Left forelimb (tissue), 1 donor: Measurements from ENCODE around the gene MUC4.
"Not testable (repeated sequence)": the region's sequence is repeated elsewhere in the genome, so short reads cannot be mapped to it uniquely, and the experiment has no call there.

ENCODE experiments used
- DNase-seq: peaks from one replicate; pipeline ENCODE4 v3.0.0-alpha.2; 2018; ENCODE audit warnings: low spot score

MUC4 gene

GRCh38 chr3:195781236-195781635, 30.5 kb downstream of the MUC4 start:
- DNase-seq, result not testable (repeated sequence)

GRCh38 chr3:195777975-195778374, 33.8 kb downstream of the MUC4 start:
- DNase-seq, result no peak

- peak; percentile 65 for DNase-seq
Observed at GRCh38 chr3:195774917-195775316, 36.8 kb downstream of the MUC4 start.

DNA sequence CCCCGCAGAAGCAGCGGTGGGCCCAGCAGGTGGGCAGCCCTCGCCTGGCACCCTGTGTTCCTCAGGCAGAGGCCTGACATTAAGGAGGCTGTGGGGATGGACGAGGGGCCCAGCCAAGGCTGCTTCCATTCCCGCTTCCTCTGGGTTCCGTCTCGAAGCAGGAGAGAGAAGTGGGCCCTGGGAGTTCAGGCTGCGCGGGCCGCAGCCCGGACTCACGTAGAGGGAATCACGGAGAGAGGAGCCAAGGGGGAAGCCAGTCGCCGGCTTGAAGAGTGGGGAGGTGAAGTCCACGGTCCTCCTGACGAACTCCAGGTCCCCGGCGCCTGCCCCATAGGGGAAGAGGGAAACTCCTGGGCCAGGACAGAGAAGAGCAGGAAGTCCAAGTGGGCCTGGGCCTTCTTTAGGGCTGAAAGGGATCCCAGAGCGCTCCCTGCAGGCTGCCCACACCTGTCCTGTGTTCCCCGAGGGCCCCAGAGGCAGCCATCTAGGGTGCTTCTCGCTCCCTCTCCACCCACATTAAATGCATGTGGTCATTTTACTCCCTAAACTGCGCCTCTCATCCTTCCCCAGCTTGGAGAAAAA, 37.7 kb downstream of the MUC4 start:
- DNase-seq, result peak; percentile 18

GRCh38 chr3:195771646-195772300, 40.0 kb downstream of the MUC4 start:
- peak; percentile 33 for DNase-seq

GRCh38 chr3:195770841-195771645, 40.7 kb downstream of the MUC4 start:
- peak; percentile 44 for DNase-seq

GRCh38 chr3:195770081-195770840, 41.5 kb downstream of the MUC4 start:
- peak; percentile 41 for DNase-seq

- no peak for DNase-seq
Observed at GRCh38 chr3:195769551-195769950, 42.2 kb downstream of the MUC4 start.

DNA sequence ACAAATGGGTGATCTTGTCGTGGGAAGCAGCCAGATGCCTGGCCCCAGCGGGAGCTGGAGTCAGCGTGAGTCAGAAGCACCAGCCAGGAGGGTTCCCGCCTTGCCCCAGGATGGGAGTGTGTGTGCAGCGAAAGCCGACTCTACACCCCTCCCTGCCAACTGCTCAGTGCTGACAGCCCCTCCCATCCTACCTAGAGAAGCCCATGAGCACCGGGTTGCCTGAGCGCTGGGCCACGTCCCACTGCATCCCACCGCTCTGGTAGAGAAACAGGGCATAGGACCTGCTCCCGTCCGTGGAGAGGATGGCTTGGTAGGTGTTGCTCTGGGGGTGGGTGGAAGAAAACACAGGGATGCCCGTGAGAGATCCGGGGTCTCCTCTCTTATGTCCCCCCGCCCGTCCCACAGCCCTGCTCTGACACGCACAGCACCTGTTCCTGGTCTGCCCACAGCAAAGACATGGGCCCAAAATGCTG, 42.9 kb downstream of the MUC4 start:
- DNase-seq, result no peak

GRCh38 chr3:195768414-195768813, 43.3 kb downstream of the MUC4 start:
- no peak for DNase-seq

- DNase-seq, result peak; percentile 59
Observed at GRCh38 chr3:195767792-195768191, 43.9 kb downstream of the MUC4 start.

GRCh38 chr3:195766671-195767070, 45.1 kb downstream of the MUC4 start:
- peak; percentile 36 for DNase-seq

- no peak for DNase-seq
Observed at GRCh38 chr3:195764961-195765706, 46.6 kb downstream of the MUC4 start.

GRCh38 chr3:195763843-195764825, 47.6 kb downstream of the MUC4 start:
- DNase-seq, result peak; percentile 58

DNA sequence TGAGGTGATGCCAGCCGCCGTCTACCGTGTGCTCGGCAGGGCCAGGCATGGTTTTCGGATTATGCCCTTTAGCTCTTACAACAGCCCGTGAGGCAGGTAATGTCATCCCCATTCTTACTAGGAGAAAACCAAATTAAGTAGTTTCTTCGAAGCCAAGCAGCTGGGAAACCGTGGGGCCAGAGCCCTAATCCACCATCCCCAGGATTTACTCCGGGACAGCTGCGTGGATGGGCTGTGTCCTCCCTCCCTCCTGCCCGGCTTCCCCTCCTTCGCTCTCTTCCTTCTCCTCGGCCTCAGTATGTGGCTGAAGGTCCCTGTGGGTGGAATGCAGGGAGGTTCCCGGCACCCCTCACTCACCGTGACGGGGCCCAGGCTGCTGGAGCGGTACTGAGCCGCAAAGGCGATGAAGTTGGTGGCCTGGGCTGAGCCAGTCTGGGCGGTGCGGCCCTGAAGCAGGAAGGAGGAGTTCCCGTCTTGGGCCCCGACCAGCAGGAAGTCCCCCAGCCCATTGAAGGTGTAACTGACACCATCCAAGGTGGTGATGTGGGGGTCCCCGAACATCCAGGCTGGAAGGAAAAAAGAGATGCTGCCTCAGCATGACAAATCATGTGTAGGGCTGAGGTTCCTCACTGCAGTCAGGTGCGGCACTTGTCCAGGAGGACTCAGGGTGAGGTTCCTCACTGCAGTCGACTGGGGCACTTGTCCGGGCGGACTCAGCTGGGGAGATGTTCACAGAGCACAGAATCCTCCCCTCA, 48.5 kb downstream of the MUC4 start:
- peak; percentile 53 for DNase-seq

DNA sequence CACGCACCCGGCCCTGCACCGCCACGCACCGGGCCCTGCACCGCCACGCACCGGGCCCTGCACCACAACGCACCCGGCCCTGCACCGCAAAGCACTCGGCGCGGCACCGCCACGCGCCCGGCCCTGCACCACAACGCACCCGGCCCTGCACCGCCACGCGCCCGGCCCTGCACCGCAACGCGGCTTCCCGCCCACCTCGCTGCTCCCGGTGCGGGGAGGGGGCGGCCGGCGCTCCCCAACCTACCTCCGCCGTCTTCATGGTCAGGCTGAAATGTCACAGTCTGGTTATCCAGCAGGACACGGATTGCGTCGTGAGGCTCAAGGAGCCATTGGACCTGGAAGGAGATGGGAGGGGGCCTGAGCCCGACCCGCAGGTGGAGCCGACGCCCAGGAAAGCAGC, 49.1 kb downstream of the MUC4 start:
- DNase-seq, result peak; percentile 51

DNA sequence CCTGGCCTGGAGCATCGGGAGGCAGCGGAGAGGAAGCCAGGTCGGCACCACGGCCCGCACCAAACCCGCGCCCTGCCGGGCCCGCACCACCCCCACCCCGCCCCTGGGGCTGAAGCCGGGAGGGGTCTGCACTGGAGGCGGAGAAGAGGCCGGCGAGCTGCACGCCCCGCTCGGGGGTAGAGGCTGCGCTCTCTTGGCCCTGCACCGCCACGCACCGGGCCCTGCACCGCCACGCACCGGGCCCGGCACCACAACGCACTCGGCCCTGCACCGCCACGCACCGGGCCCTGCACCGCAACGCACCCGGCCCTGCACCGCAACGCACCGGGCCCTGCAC, 49.5 kb downstream of the MUC4 start:
- peak; percentile 28 for DNase-seq

GRCh38 chr3:195761567-195762248, 50.0 kb downstream of the MUC4 start:
- DNase-seq, result peak; percentile 61

DNA sequence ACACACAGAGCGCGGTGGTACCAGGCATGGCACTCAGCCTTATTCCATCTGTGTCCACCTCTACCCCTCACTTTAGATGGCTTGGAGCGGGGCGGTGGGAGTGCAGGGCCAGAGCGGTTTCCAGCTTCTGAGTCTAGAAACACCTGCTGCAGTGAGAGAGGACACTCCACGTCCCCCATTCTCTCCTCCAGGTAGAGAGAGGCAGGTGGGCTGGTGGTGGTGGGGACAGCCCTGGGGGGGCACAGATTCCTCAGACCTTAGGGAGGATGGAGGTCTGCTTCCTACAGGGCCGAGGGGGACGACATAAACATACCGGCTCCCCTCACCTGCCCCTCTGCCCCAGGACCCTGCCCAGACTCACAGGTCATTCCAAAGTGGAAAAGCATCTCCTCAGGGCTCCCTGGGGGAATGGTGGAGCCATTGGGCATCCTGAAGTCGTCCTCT, 50.6 kb downstream of the MUC4 start:
- peak; percentile 52 for DNase-seq
